ENCODE results near the gene C10orf105. TPM values are rescaled to one million over a fixed set of nuclear protein-coding genes. Genes with fewer than 3 reads are reported as not detected.

Gene C10orf105, protein sequence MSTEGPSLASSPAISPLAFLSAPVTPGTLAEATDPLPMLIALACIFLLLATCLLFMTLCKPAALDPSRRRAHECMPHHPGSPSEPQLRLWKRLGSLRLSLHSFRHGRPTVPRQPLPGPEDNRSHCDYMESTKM
- not detected in 2 replicates for polyA plus RNA-seq (2014; cell fraction: cytosol; rRNA removed)
- not detected in 2 replicates for polyA plus RNA-seq (2014; cell fraction: nucleus; rRNA removed)

DNA sequence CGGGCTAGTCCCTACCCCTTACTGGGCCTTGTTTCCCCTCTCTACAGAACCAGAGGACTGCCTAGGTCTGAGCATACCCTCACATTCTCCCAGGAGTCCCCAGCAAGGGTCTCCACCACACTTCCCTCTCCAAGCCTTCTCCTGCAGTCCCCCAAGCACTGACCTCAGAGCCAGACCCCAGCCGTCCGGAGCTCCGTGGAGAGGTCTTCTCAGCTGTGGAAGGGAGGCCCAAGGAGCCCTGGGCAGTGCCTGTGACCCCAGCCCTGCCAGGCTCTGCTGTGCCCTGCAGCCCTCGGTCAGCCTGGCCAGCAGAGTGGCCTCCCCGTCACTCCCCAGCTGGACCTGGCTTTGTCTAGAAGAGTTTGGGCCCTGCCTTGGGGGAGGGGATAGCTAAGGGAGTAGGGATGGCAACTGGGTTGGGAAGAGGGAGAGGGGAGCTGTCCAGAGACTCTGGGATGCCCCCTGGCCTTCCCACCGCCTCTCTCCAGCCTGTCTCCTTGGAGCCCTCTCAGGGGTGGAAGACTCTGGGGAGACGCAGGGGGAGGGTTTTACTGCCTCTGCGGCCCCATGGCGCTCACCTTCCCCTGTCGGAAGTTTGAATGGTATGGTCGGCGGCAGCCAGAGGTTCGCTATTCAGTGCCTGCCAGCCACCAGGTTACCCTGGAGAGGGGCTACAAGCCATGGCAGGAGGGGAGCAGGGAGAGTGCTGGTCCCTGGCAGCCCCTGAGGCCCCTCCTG, at the start of gene C10orf105:
TSS of gene C10orf105 (minus strand) at position 315 of the 738 bp plus-strand sequence. CDS start 3,441 bp downstream, outside the sequence.
- DNase-seq (ENCODE audit: low spot score): no peak

DNA sequence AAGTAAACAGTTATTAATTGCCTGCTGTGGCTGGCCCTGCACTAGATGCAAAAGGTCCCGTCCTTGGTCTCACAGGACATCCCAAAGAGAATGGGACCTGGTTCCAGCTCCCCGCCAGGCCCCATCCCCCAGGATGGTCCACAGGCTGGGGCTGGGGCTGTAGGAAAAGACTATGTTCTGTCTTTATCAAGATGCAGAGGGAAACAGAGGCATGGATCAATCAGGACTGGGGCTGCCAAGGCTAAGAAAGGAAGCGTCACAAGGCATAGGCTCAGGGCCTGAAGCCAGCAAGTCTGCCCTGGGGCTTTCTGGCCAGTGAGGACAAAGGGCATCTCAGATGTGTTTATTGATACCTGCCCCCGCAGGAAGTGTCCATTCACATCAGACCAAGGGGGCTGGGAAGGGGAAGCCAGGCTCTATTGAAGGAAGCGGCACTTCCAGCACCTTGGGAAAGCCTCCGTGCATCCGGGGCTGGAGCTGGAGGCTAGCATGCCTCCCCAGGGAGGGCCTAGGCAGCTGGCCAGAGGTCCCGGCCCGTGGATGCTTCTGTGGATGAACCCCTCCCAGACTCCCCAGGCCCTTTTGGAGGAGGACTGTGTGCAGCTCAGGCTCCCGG, 48.0 kb upstream of the C10orf105 start:
- DNase-seq (ENCODE audit: low spot score): no peak

DNA sequence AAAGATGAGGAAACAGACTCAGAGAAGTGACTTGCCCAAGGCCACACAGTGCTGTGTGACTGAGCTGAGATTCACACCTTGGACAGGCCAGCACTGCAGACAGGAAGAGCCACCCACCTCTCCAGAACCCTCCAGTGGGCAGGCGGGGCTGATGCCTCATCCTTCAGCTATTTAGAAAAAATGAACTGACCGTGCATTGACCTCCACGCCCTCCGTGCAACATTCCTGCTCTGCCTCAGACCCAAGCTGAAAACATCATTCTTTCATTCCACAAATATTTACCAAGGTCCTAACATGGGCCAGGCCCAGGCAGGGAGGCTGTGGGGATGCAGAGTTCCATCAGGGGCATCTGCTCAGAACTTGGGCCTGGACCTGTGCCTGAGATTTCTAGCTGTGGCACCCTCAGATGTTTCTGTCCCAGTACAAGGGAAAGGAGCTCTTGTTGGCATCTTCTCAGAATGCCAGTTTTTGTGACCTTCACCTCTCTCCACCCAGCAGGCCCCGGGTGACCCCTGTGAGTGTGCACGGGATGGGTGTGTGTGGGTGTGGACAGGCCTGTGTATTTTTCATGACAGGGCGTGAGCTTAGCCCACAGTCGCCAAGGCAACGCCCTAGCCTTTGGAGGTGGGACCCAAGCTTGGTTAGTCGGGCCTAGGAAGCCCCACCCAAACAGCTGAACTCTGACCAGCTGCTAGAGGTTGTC, 47.3 kb upstream of the C10orf105 start:
- DNase-seq (ENCODE audit: low spot score): no peak

DNA sequence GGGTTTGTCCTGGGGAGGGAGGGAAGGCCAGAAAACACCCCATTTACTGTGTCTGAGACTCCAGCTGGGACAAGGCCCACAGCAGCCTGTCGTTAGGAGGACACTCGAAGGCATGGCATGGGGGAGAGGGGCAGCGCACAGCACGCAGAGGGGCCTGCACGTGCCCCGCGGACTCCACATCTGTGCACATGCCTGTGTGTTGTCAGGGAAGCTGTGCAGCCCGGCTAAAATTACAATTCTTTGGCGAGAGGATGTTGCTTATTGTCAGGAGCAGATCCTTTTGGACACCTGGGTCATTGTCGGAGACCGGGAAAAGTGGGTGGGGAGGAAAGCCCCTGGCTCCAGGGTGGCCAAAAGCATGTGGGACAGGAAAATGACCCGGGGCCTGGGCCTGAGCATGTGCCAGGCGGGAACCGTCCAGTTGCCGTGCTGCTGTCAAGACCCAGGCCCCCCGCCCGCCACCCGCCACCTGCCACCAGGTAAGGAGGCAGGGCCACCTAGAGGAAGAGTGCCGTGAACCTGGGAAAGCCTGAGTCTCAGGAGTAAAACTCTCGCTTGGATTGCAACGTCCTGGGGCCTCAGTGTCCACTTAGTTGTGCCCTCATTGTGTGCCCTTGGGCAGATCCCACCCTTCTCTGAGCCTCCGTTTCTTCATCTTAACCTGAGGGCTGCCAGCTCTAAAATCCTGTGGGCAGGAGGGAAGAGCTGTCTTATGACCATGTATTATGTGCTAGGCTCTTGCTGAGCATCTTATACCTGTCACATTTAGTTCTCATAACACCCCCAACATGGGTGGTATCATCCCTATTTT, 46.5 kb upstream of the C10orf105 start:
- no peak for DNase-seq (ENCODE audit: low spot score)

DNA sequence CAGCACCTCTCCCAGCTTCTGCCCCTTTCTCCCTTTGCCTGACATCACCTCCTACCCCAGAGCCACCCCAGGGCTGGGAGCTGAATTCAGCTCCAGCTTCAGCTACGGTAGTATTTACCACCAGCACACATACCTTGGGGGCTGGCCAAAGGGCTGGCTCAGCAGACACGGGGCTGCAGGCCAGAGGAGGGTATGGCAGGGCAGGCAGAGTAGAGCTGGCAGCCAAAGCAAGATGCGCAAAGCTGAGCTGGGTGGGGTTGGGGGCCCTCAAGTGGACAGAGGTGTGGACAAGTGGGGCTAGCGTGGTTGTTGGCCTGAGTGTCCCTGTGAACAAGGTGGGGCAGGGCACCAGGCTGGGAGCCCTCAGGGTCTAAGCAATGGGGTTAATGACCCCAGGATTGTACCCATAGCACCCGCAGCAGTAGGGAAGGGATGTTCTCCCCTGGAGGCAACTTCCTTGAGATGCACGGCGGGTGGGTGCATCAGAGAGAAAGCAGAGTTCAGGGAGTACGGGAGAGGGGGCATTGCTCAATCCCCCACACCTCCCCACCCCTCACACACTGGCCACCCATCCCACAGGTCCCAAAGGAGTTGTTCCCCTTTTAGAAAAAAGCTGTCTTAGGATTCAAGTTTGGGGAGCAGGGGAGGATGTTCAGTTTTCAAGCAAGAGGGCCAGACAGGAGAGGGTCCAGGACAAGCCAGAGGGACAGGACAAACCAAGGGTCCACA, 45.8 kb upstream of the C10orf105 start:
- no peak for DNase-seq (ENCODE audit: low spot score)

DNA sequence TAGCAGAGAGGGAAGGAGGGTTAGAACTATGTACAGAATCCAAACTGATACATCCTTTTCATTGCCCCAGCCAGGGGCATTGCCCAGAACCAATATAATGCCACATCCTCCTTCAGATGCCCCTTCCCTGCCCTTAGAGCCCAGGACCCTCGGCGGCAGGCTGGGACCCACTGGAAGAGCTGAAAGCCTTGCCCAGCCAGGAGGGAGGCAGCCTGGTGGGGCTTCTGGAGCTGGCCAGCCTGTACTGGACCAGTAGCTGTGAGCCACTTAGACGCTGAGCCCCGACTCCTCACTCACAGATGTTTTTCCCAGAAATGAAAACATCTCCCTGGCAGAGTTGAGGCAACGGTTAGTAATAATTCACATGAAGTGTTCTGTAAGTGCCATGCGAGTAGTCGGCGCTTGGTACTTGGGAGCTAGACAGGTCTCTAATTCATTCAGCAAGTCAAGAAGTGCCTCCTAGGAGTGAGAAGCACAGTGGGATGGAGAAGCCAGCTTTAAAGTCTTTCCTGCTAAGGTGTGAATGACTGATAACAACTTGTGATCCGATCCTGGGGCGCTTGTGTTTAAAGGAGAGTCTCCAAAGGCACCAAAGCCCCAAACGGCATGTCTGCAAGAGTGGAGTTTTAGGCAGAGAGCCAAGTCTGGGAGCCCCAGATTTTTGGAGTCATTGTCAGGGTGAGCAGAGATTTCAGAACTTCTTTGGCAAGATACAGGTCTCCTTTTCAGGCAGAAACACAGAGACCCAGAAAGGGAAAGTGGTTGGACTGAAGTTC, 44.0 kb upstream of the C10orf105 start:
- no peak for DNase-seq (ENCODE audit: low spot score)

DNA sequence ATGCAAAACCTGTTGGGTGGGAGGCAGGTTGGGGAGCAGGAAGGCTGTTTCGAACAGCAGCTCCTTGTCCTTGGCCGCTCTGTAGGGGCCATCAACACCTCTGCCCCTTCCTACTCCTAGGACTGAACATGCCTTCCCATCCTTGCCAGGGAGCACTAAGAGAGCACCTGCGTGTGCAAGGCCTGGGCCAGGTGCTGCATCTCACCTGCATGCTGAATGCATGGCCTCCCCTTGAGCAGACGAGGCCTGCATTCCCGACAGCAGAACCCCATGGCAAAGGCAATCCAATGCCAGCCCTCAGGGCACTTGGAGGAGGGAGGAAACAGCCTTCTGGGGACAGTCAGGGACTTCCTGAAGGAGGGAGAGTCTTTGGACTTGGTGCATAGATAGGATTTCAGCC, 42.7 kb upstream of the C10orf105 start:
- DNase-seq (ENCODE audit: low spot score): no peak

DNA sequence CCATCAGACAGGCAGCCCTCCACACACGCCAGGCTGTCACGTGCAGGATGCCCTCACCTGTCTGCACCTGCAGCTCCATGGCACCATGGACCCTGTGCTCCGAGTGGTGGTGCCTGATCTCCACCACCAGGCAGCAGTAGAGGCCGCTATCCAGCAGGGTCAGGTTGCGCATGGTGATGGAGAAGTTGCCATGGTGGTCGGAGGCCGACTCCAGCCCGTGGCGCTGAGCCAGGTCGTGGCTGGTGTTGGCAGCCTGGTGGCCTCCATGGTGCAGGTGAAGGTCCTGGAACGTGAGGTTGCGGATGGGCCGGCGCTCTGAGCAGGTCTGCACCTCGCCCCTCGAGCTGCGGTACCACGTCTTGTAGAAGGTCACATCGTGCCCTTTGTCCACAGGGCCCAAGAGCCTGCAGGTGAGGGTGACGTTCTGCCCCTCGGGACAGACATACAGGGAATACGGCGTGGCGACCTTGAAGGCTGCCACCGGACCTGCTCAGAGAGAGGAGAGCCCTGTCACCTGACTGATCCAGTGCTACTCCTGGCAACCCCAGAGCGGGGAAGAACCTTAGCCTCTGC, 42.0 kb upstream of the C10orf105 start:
- DNase-seq (ENCODE audit: low spot score): no peak

DNA sequence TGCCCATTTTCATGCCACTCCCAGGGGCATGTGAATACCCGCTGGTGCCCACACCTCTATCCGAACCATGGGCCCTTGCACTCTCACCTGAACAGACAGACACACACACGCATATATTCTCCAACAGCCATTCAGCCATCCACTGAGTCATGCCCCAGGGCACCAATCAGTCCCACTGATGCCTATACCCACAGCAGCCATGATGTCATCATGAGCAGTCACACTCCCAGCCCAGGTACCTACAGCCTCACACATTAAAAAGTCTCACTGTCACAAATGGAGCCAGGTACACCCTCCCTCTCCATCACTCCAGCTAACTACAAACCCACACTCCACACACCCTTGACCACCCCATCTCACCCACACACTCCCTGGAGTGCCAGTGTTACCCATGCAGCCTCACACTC, 41.5 kb upstream of the C10orf105 start:
- no peak for DNase-seq (ENCODE audit: low spot score)

DNA sequence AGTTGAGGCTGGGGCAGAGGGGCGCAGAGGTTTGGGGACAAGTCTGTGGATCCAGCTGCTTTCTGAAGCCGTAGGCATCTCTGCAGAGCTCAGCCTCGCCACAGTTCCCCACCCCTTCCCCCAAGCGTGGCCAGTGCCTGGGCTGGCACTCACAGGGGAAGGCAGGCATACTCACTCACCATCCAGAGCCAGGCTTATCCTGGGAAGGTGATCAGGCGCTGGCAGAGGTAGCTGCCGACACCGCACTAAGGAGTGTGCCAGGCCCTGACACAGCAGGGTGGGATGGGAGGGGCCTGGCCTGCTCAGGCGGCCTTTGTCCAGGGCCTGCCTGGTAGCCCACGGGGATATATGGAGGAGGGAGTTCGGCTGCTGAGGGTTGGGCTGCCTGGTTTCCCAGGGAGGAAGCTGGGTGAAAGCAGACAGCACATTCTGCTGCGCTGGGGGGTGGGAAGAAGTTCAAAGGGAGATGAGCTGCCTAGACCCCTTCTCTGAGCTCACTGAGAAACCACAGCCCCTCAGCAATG, 37.9 kb upstream of the C10orf105 start:
- no peak for DNase-seq (ENCODE audit: low spot score)

DNA sequence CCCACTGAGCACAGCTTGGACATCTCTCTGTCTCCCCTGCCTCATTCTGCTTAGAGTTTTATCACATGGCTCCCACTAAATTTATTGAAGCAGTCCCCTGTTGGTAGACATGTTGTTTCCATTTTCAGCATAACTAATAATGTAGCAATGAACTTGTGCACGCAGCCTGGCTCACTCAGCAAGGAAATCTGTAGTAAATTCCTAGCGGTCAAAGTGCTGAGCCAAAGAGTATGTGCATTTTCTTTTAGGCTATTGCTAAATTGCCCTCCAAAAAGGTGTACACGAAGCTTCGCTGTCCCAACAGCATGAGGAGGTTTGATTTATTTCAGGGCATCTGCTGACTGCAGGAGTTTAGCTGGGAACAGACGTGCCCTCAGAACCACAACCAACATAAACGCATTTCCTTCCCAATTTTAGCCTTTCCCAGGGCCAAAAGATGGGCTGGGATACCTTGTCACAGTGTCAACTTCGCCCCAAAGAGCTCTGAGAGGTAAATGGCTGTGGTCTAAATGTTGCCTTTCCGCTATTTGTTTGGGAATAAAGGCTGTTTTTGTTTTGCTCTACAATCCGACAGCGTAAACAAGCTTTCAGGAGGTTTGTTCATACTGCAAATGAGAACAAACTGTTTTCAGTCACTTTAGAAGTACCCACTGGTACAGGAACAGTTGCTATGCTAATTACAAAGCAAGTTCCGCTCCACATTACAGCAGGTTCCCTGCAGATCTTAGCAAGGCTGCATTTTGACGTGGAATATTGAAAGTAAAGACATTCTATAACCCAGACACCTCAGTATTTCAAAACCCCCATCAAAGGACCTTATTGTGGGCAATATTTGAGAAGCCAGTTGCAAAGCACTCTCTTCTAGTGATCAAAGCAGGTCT, 37.0 kb upstream of the C10orf105 start:
- no peak for DNase-seq (ENCODE audit: low spot score)

DNA sequence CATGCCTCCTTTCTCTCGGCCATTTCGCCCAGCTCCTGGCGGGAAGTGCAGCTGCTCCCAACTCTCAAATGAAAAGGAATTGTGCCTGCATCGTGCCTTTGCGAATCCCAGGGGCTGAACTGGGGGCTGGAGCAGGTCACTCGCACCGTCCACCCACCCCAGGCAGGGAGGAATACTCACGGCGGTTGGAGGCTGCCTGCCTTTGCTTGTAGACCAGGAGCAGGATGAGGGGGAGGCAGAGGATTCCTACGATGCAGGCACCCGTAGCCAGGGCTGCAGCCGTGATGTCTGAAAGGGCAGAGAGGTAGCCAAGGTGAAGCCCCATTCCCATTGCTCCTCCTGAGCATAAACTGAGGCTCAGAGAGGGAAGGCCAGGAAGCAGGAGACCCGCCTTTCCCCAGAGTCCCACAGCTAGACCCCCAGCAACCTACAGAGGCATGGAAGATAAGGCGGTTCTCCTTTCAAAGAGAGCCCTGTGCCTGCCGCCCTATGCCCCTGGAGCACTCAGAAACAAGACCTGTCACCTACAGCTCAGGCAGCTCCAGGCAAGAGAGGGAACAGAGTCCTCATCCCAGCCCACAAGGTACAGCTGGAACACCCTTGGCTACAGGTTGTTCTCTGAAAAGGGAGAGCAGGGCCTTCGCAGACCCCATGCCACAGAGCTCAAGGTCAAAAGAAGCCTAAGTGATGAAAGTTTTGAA, 35.8 kb upstream of the C10orf105 start:
- no peak for DNase-seq (ENCODE audit: low spot score)

DNA sequence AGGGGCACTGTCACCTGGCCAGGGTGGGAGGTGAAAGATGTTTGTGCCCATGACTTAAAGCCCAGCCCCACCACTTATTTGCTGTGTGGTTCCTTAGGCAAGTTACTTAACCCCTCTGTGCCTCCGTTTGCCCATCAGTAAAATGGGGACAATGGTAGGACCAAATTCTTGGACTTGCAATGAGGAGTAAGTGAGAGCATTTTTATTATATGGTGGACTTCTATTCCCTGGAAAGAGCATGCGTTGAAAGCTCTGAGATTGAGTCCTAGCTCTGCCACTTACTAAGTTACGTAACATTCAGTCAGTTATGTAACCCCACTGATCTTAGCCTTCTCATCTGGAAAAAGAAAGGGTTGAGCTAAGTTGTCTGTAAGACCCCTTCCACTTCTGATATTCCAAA, 35.0 kb upstream of the C10orf105 start:
- no peak for DNase-seq (ENCODE audit: low spot score)

DNA sequence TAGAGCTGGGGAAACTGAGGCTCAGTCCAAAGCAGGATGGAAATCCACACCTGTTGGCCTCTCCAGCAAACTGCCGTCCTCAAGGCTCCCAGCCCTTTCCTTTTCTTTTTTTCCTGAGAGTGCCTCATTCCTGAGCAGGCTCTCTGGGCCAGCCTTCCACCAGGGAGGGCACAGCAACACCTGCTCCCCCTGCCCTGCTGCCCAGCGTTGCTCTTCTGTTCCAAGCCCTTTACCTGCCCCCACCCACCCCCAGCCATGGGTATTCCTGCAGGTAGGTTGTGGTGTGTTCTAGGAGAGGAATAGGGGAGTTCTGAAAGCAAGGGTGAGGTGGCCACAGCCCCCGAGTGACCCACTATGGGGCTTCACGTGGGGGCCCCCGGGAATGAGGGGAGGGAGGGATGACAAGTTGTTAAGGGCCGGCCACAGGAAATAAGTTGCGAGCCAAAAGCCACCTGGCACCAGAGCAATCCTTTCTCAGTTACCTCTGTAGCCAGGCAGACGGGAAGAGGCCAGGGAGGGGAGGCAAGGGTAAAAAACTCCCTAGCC, 34.5 kb upstream of the C10orf105 start:
- DNase-seq (ENCODE audit: low spot score): no peak

DNA sequence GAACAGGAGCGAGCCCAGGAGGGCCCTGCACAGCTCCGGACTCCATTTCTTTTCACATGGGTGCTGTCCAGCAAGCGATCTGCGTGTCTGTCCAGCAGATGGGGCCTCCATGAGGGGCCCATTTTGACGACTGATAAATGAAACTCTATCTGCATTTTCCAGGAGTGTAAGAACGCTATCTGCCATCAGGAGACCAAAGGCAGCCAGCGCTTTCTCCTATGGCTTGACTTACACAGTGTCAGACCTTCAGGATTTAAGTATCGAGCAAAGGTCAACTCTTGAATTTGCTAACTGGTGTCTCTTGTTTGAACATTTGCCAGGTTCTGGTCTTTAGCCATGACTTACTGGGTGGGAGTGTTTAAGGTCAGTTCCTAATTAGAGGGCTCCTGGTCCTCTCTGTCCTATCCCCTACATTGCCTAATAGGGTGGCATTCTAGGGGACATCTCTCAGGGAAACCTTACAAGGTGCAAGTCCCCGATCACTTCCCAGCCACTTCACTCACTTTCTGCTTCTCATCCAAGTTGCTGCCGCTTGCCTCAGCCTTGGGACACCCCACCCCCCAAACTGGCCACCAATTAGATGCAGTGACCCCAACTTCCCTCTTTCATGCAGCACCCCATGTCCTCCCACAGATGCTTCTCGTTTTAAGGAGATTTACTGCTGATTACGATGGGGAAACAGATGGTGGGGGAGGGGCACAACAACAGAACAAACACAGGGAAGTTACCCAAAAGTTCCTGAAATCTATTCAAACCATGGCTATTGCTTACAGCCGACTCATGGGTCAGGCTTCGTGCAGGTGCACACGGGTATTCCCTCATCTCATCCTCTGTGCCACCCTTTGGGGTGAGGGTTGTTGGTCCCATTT, 33.7 kb upstream of the C10orf105 start:
- no peak for DNase-seq (ENCODE audit: low spot score)

DNA sequence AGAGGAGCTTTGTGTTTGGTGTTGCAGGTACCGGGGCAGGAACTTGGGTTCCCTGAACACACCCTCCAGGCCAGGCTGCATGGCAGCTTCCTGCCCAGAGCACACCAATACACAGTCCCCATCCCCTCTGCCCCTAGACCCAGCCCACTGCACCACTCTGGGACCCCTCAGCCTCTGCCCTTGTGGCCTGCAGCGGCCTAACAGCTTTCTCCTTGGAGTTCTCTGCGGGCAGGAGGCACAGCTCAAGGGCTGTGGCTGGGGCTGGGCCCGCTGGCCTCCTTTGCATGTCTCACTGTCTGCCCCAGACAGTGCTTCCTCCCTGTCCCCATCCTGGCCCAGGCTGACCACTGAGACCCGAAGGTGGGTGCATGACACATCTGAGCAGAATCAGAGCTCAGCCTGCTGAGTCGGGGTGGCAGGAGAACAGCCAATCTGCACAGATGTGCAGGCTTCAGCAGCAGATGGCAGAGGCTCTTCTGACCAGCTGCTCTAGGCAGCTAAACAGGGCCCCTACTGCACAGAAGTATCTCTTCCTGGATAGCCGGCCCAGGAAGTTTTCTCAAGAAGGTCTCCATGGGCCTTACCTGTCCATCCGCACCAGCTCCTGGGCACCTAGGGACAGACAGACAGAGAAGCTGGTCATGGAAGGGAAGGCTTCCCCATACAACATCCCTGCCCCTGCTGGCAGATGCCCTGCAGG, 33.0 kb upstream of the C10orf105 start:
- DNase-seq (ENCODE audit: low spot score): no peak
